H1 (cell line): Measurements from ENCODE around the gene DPEP2NB.
"Not testable (repeated sequence)": the region's sequence is repeated elsewhere in the genome, so short reads cannot be mapped to it uniquely, and the experiment has no call there.

ENCODE experiments used
- CEBPB ChIP-seq: IDR thresholded peaks from 2 replicates; pipeline ENCODE4 v1.6.1; 2012; ENCODE audit warnings: low read depth, low read length
- CTCF ChIP-seq, 3 experiments: IDR thresholded peaks; 1 replicate in 2 of 3; 2 replicates in 1 of 3; pipeline versions ENCODE4 v1.5.1 to v1.6.1; 2011; ENCODE audit warnings: low read length in 3 of 3, mild to moderate bottlenecking in 3 of 3, inconsistent platforms in 2 of 3, low read depth in 1 of 3, moderate library complexity in 1 of 3; ENCODE audit not compliant: insufficient read depth in 1 of 3; ENCODE audit errors: control extremely low read depth in 1 of 3
- EZH2 ChIP-seq: fragments of 200-600 bp; sonication (generic); IDR thresholded peaks from 2 replicates; pipeline ENCODE4 v1.7.1; 2012; ENCODE audit warnings: low read depth, mild to moderate bottlenecking, moderate library complexity, low read length, inconsistent platforms; ENCODE audit not compliant: severe bottlenecking
- GABPA ChIP-seq: IDR thresholded peaks from 2 replicates; pipeline ENCODE4 v1.6.1; 2011; ENCODE audit warnings: mild to moderate bottlenecking, low read length, moderate library complexity, borderline replicate concordance; ENCODE audit not compliant: insufficient read depth
- KDM5A ChIP-seq: fragments of 200-600 bp; IDR thresholded peaks from 2 replicates; pipeline ENCODE4 v1.7.1; 2012; ENCODE audit warnings: mild to moderate bottlenecking, low read length, inconsistent platforms, mixed read lengths
- POLR2A ChIP-seq, 2 experiments: IDR thresholded peaks; 1 replicate in 1 of 2; 2 replicates in 1 of 2; pipeline ENCODE4 v1.6.1; 2011; ENCODE audit warnings: low read depth in 2 of 2, low read length in 2 of 2, mild to moderate bottlenecking in 2 of 2; ENCODE audit errors: control extremely low read depth in 1 of 2
- RFX5 ChIP-seq: IDR thresholded peaks from 2 replicates; pipeline ENCODE4 v1.6.1; 2011; ENCODE audit warnings: low read depth, low read length, improper control_type of control experiment, borderline replicate concordance

DNA sequence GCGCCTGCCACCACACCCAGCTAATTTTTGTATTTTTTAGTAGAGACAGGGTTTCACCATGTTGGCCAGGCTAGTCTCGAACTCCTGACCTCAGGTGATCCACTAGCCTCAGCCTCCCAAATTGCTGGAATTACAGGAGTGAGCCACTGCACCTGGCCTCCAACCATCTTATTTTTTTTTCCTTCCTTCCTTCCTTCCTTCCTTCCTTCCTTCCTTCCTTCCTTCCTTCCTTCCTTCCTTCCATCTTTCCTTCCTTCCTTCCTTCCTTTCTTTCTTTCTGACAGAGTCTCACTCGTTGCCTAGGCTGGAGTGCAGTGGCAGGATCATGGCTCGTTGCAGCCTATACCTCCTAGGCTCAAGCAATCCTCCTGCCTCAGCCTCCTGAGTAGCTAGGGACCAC is 5.8 kb downstream of the DPEP2NB start:
- TF ChIP-seq CTCF (IDR thresholded peaks at IDR 0.05; ENCODE audit: control extremely low read depth in 1 of 3, insufficient read depth in 1 of 3, low read depth in 1 of 3, low read length in 3 of 3); EZH2; CEBPB; KDM5A; POLR2A (IDR thresholded peaks at IDR 0.05; ENCODE audit: control extremely low read depth in 1 of 2, low read depth in 2 of 2, low read length in 2 of 2); RFX5; GABPA: not testable (repeated sequence)
